Pulmonary artery endothelial cell (primary cell): ENCODE data around the gene MFSD2B. TPM values are rescaled to one million over a fixed set of nuclear protein-coding genes. Genes with fewer than 3 reads are reported as not detected.
"Not testable (repeated sequence)": the region's sequence is repeated elsewhere in the genome, so short reads cannot be mapped to it uniquely, and the experiment has no call there.

Source experiments
- DNase-seq: peaks from one replicate; pipeline ENCODE4 v3.0.0-alpha.2; 2011; ENCODE audit warnings: low read depth, low spot score
- total RNA-seq: library from RNA; depleted of rRNA; stranded (reverse); fragments of >200 nt; gene quantifications from 2 replicates; pipeline ENCODE4 v1.2.3, GENCODE V29; 2014

MFSD2B gene
- total RNA-seq, 1 donor from 2014 or later: 0.26 TPM

GRCh38 chr2:24019729-24020128, 9.8 kb downstream of the MFSD2B start:
- no peak for DNase-seq

- no peak for DNase-seq
Observed at GRCh38 chr2:24020244-24020643, 10.4 kb downstream of the MFSD2B start.

GRCh38 chr2:24021122-24021998, 11.5 kb downstream of the MFSD2B start:
- DNase-seq: no peak

- no peak for DNase-seq
Observed at GRCh38 chr2:24022324-24022974, 12.6 kb downstream of the MFSD2B start.

- no peak for DNase-seq
Observed at GRCh38 chr2:24022975-24023575, 13.2 kb downstream of the MFSD2B start.

- no peak for DNase-seq
Observed at GRCh38 chr2:24024018-24024417, 14.1 kb downstream of the MFSD2B start.

- DNase-seq: no peak
Observed at GRCh38 chr2:24024996-24025663, 15.2 kb downstream of the MFSD2B start.

GRCh38 chr2:24026233-24026632, 16.3 kb downstream of the MFSD2B start:
- no peak for DNase-seq

GRCh38 chr2:24038786-24039499, 29.1 kb downstream of the MFSD2B start:
- no peak for DNase-seq

GRCh38 chr2:24040511-24040910, 30.6 kb downstream of the MFSD2B start:
- DNase-seq: no peak

GRCh38 chr2:24043133-24043532, 33.2 kb downstream of the MFSD2B start:
- DNase-seq: not testable (repeated sequence)

GRCh38 chr2:24045511-24046508, 35.9 kb downstream of the MFSD2B start:
- DNase-seq: no peak

- no peak for DNase-seq
Observed at GRCh38 chr2:24046599-24046929, 36.7 kb downstream of the MFSD2B start.

GRCh38 chr2:24046930-24047702, 37.2 kb downstream of the MFSD2B start, which contains the start of gene WDCP:
Gene WDCP, minus strand, starts transcription at chr2:24047391. Its CDS starts 7,897 bp downstream, at chr2:24039494.
- DNase-seq: peak; percentile 97

GRCh38 chr2:24047703-24048033, 37.8 kb downstream of the MFSD2B start:
- DNase-seq: no peak

GRCh38 chr2:24048769-24049484, 39.0 kb downstream of the MFSD2B start:
- DNase-seq: no peak

GRCh38 chr2:24049485-24050021, 39.7 kb downstream of the MFSD2B start, which contains the start of gene FKBP1B:
Gene FKBP1B, plus strand, starts transcription at chr2:24049741. Its CDS starts 109 bp downstream, at chr2:24049850.
- no peak for DNase-seq
